ENCODE measurements around the gene NOS3. TPM values are rescaled to one million over a fixed set of nuclear protein-coding genes. Genes with fewer than 3 reads are reported as not detected.

The NOS3 gene
- total and polyA plus RNA-seq, 10 donors: 11.9 to 455 (median 164) TPM

GRCh38 chr7:151057989-151058780 is 67.4 kb downstream of the NOS3 start:
- intact Hi-C loops (cut with DNase I; ENCODE audit: low total_unique reads): no loop called here
- TF ChIP-seq POLR2AphosphoS5 (IDR thresholded peaks at IDR 0.05) (peak; percentile 93 to 94 (median 93)), POLR2A (IDR thresholded peaks at IDR 0.05) (peak in 1 of 3 donors; percentile 29)
- TF ChIP-seq, protein P1, sequence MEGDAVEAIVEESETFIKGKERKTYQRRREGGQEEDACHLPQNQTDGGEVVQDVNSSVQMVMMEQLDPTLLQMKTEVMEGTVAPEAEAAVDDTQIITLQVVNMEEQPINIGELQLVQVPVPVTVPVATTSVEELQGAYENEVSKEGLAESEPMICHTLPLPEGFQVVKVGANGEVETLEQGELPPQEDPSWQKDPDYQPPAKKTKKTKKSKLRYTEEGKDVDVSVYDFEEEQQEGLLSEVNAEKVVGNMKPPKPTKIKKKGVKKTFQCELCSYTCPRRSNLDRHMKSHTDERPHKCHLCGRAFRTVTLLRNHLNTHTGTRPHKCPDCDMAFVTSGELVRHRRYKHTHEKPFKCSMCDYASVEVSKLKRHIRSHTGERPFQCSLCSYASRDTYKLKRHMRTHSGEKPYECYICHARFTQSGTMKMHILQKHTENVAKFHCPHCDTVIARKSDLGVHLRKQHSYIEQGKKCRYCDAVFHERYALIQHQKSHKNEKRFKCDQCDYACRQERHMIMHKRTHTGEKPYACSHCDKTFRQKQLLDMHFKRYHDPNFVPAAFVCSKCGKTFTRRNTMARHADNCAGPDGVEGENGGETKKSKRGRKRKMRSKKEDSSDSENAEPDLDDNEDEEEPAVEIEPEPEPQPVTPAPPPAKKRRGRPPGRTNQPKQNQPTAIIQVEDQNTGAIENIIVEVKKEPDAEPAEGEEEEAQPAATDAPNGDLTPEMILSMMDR (IDR thresholded peaks at IDR 0.05 in 8 of 11, conservative IDR thresholded peaks at IDR 0.05 in 3 of 11): peak in 3 of 11 experiments; percentile 7 to 42 (median 27)
- no peaks in the 10 kb centered on the region for H3K9me3 ChIP-seq
- H3K36me3 ChIP-seq: peaks cover 0 to 42% (median 3%) of the 10 kb centered on the region in 6 donors
- DNase-seq: peak; percentile 99
- WGBS, 5 donors: 0 to 3% (median 1%) methylated on average over 30 to 46 of the region's 46 CpGs
- peak overlapping the region; percentile 67 to 99 (median 87) for H3K4me3 ChIP-seq
- peaks cover 15 to 75% (median 52%) of the 10 kb centered on the region in 6 donors for H3K4me1 ChIP-seq
- H3K27ac ChIP-seq: peak overlapping the region; percentile 87 to 96 (median 92)
- H3K27me3 ChIP-seq (replicated peaks in 1 of 7): no peaks in the 10 kb centered on the region

DNA sequence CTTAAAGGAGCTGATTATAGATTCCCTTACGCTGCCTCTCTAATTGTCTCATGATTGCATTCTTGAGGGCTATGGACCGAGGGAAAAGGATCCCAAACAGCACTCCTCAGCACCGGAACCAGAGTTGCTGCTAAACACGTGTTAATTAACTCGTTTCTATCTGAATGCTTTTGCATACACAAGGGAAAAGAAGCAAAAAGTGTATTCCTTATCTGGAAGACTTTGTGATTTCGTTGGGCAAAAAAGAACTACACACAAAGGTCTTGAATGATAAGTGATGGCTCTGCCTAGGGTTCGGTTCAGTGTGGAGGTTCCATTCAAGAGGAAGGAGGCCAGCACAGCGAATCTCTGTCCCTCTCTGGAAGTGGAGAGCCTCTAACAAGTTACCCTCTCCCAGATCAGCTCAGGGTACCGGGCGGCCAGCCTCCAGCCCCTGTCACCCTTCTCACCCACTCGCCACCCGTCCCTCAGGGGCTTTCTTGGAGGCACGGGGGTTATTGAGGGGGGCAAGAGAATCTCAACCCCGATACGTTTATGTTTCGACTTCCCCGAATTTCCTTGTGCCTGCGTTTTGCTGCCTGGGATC is 68.1 kb downstream of the NOS3 start:
- DNase-seq: peak; percentile 88
- intact Hi-C loops (cut with DNase I; ENCODE audit: low total_unique reads): no loop called here

DNA sequence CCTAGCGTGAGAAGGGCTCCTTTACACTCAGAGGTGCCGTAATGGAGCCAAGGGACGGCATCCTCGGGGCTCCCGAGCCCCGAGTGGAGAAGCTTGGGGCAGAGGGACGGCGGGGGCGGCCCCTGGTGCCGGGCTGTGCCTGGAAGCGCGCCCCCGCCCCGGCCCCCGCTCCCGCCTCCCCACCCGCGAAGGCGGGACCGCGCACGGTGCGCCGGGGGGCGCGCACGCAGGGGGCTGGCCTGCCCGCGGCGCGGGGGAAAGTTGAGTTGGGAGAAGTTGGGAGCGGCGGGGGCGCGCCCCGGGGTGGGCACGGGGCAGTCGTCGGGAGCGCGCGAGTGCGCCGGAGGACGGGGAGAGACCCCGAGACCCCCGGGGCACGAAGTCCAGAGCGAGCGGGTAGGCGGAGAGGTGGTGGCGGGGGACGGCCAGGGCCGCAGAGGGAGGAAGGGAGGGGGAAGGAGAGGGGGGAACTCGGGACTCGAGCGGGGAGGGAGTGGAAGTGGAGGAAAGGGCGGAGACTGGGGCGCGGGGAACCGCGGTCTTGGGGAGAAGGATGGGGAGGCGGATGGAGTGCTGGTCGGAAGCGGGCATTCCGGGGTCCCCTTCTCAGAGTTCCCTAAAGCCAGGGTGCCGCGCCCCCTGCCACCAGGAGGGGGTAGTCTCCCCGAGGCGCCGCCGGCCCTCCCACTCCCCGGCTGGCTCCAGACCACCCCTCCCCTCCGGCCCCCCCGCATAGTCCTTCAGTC is 68.7 kb downstream of the NOS3 start, which contains the start of gene SLC4A2:
TSS of gene SLC4A2 (plus strand) at position 223 of the 746 bp plus-strand sequence. CDS start 2,399 bp downstream, outside the sequence.
- intact Hi-C loops (cut with DNase I; ENCODE audit: low total_unique reads): no loop called here
- TF ChIP-seq POLR2AphosphoS5 (IDR thresholded peaks at IDR 0.05) (peak; percentile 83 to 88 (median 87)), POLR2A (IDR thresholded peaks at IDR 0.05) (peak in 1 of 3 donors; percentile 30)
- TF ChIP-seq, protein P1 (IDR thresholded peaks at IDR 0.05 in 8 of 11, conservative IDR thresholded peaks at IDR 0.05 in 3 of 11): peak; percentile 18 to 82 (median 53)
- DNase-seq: peak; percentile 95
- H3K4me3 ChIP-seq: peak within 1 kb of the TSS; percentile 67 to 99 (median 87)
- H3K4me1 ChIP-seq: peaks cover 15 to 68% (median 49%) of the 10 kb centered on the region in 6 donors
- WGBS, 5 donors: 0 to 1% (median 1%) methylated on average over 49 to 74 of the region's 75 CpGs
- peak within 1 kb of the TSS; percentile 87 to 96 (median 92) for H3K27ac ChIP-seq
- H3K36me3 ChIP-seq: peaks cover 0 to 44% (median 7%) of the 10 kb centered on the region in 6 donors
- H3K27me3 ChIP-seq (replicated peaks in 1 of 7): no peaks in the 10 kb centered on the region
- no peaks in the 10 kb centered on the region for H3K9me3 ChIP-seq

More for the DNA sequence above, 68.1 kb downstream of the NOS3 start:
- Histone ChIP-seq H3K4me1 (peaks cover 15 to 69% (median 49%) of the 10 kb centered on the region in 6 donors), H3K27ac (peak overlapping the region; percentile 87 to 96 (median 92)), H3K36me3 (peaks cover 0 to 44% (median 3%) of the 10 kb centered on the region in 6 donors), H3K9me3 (no peaks in the 10 kb centered on the region), H3K4me3 (peak overlapping the region; percentile 67 to 99 (median 87)), H3K27me3 (replicated peaks in 1 of 7) (no peaks in the 10 kb centered on the region)
- TF ChIP-seq POLR2A (IDR thresholded peaks at IDR 0.05) (no peak), POLR2AphosphoS5 (IDR thresholded peaks at IDR 0.05) (no peak)
- TF ChIP-seq, protein P1 (IDR thresholded peaks at IDR 0.05 in 8 of 11, conservative IDR thresholded peaks at IDR 0.05 in 3 of 11): no peak
- 5 to 11% (median 8%) methylated on average over 18 of the region's 18 CpGs for WGBS, 5 donors

Measured in spleen (tissue), 11 donors.